Transverse colon (tissue), 4 donors: Measurements from ENCODE around the gene KRTAP12-1.

Experiments used
- POLR2A ChIP-seq: fragments of 450-650 bp; IDR thresholded peaks from one replicate; pipeline ENCODE4 v1.6.1; 2016; ENCODE audit warnings: antibody characterized with exemption, mild to moderate bottlenecking, moderate library complexity
- POLR2AphosphoS5 ChIP-seq, 3 donors: sonication (generic); formaldehyde crosslinking; IDR thresholded peaks; one replicate each; pipeline ENCODE4 v1.6.1; 2016; ENCODE audit warnings: antibody characterized with exemption in 3 of 3
- TF ChIP-seq, protein P1 (sequence below), 5 experiments: fragments of 200-600 bp in 3 of 5; fragments of 450-650 bp in 2 of 5; sonication (generic) in 3 of 5; IDR thresholded peaks; 1 replicate in 2 of 5; 2 replicates in 3 of 5; pipeline ENCODE4 v1.5.1; 2016 to 2017; ENCODE audit warnings: antibody characterized with exemption in 5 of 5, inconsistent platforms in 3 of 5, mild to moderate bottlenecking in 2 of 5, moderate library complexity in 1 of 5

DNA sequence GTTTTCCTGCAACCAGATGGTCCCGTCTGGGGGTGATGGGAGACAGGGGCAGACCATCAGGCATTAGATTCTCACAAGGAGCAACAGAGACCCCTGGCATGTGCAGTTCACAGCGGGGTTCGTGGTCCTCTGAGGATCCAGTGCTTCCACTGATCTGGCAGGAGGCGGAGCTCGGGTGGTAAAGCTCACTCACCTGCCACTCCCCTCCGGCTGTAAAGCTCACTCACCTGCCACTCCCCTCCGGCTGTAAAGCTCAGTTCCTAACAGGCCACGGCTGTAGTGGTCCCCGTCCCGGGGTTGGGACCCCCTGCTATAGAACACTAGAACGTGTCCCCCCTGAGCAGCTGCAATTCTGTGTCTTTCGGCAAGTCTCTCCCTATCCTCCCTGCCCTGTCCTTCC is 19.6 kb upstream of the KRTAP12-1 start:
- TF ChIP-seq, protein P1, sequence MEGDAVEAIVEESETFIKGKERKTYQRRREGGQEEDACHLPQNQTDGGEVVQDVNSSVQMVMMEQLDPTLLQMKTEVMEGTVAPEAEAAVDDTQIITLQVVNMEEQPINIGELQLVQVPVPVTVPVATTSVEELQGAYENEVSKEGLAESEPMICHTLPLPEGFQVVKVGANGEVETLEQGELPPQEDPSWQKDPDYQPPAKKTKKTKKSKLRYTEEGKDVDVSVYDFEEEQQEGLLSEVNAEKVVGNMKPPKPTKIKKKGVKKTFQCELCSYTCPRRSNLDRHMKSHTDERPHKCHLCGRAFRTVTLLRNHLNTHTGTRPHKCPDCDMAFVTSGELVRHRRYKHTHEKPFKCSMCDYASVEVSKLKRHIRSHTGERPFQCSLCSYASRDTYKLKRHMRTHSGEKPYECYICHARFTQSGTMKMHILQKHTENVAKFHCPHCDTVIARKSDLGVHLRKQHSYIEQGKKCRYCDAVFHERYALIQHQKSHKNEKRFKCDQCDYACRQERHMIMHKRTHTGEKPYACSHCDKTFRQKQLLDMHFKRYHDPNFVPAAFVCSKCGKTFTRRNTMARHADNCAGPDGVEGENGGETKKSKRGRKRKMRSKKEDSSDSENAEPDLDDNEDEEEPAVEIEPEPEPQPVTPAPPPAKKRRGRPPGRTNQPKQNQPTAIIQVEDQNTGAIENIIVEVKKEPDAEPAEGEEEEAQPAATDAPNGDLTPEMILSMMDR (IDR thresholded peaks at IDR 0.05), result no peak
- TF ChIP-seq POLR2A, result no peak
- no peak for TF ChIP-seq POLR2AphosphoS5 (IDR thresholded peaks at IDR 0.05)
